Sigmoid colon (tissue), 7 donors: Measurements from ENCODE around the gene GTPBP2. TPM values are rescaled to one million over a fixed set of nuclear protein-coding genes. Genes with fewer than 3 reads are reported as not detected.
"Not testable (repeated sequence)": the region's sequence is repeated elsewhere in the genome, so short reads cannot be mapped to it uniquely, and the experiment has no call there.

Source experiments
- DNase-seq: peaks from one replicate; pipeline ENCODE4 v3.0.0-alpha.2; 2019
- H3K27ac ChIP-seq, 4 donors: fragments of 200-600 bp; sonication (generic); one replicate each; pipeline ENCODE4 v1.5.1; 2016 to 2019; ENCODE audit warnings: mild to moderate bottlenecking in 1 of 4
- H3K27me3 ChIP-seq, 3 donors: fragments of 200-600 bp; sonication (generic); one replicate each; pipeline ENCODE4 v1.5.1; 2019; ENCODE audit warnings: mild to moderate bottlenecking in 1 of 3
- H3K36me3 ChIP-seq, 4 donors: fragments of 200-600 bp; sonication (generic); one replicate each; pipeline ENCODE4 v1.5.1; 2016 to 2019
- H3K4me1 ChIP-seq, 4 donors: fragments of 200-600 bp; sonication (generic); one replicate each; pipeline ENCODE4 v1.5.1; 2017 to 2019
- H3K4me3 ChIP-seq, 4 donors: fragments of 200-600 bp; sonication (generic); one replicate each; pipeline ENCODE4 v1.5.1; 2017 to 2019; ENCODE audit warnings: mild to moderate bottlenecking in 2 of 4, moderate library complexity in 1 of 4
- H3K9me3 ChIP-seq, 4 donors: fragments of 200-600 bp in 3 of 4; sonication (generic) in 3 of 4; one replicate each; pipeline versions ENCODE4 v1.5.1 to v1.6.1; 2013 to 2019
- EP300 ChIP-seq, 4 donors: sonication (generic); formaldehyde crosslinking; IDR thresholded peaks; one replicate each; pipeline ENCODE4 v1.6.1; 2017; ENCODE audit warnings: antibody characterized with exemption in 4 of 4
- POLR2A ChIP-seq, 2 donors: fragments of 450-650 bp; IDR thresholded peaks; one replicate each; pipeline ENCODE4 v1.6.1; 2016; ENCODE audit warnings: antibody characterized with exemption in 2 of 2, mild to moderate bottlenecking in 2 of 2, moderate library complexity in 2 of 2
- POLR2AphosphoS5 ChIP-seq, 4 donors: sonication (generic); formaldehyde crosslinking; IDR thresholded peaks; one replicate each; pipeline ENCODE4 v1.6.1; 2017; ENCODE audit warnings: antibody characterized with exemption in 4 of 4
- WGBS, 2 donors: extraction: QIAGEN DNeasy Blood & Tissue Kit; methylation state at CpG; one replicate each; pipeline ENCODE4 v1.1.7; 2013; 5-methylcytosine and 5-hydroxymethylcytosine counted together
- intact Hi-C: fragments of 100-400 bp; cut with DNase I; formaldehyde crosslinking; loops from one replicate; pipeline ENCODE4 v1.15.1; 2023
- polyA plus RNA-seq, 3 donors: library from polyadenylated mRNA; stranded (reverse); fragments of 200-250 nt; gene quantifications; one replicate each; pipeline ENCODE4 v1.2.3, GENCODE V29; 2013
- total RNA-seq, 4 donors: library from RNA; depleted of rRNA; stranded (reverse); fragments of >200 nt; gene quantifications; one replicate each; pipeline ENCODE4 v1.1.0, GENCODE V29; 2016
- TF ChIP-seq, protein P1 (sequence below), 4 experiments: fragments of 450-650 bp in 3 of 4; fragments of 200-600 bp in 1 of 4; IDR thresholded peaks; one replicate each; pipeline ENCODE4 v1.5.1; 2016 to 2019; ENCODE audit warnings: antibody characterized with exemption in 4 of 4, mild to moderate bottlenecking in 3 of 4, moderate library complexity in 2 of 4
- donor health status: healthy with polysubstance abuse.
- donor health status: Bipolar disorder and iron deficiency.
- donor health status: healthy.

The GTPBP2 gene
- total and polyA plus RNA-seq, 7 donors = 26.8 to 71.0 (median 36.6) TPM

DNA sequence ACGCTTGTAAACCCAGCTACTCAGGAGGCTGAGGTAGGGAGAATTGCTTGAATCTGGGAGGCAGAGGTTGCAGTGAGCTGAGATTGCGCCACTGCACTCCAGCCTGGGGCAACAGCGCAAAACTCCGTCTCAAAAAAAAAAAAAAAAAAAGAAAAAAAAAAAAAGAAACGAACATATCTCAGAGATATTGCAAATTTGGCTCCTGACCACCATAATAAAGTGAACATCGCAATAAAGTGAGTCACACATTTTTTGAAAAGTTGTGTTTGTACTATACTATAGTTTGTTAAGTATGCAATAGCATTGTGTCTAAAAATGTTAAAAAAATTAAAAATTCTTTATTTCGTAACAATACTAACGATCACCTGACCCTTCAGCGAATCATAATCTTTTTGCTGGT, 29.1 kb upstream of the GTPBP2 start:
- no peak overlapping the region for H3K27ac ChIP-seq
- H3K4me3 ChIP-seq = no peak overlapping the region
- intact Hi-C loops = no loop called here
- no peaks in the 10 kb centered on the region for H3K36me3 ChIP-seq
- 92% methylated on average over 9 of the region's 9 CpGs for WGBS, 2 donors
- no peaks in the 10 kb centered on the region for H3K9me3 ChIP-seq
- H3K27me3 ChIP-seq = no peaks in the 10 kb centered on the region
- no peak for TF ChIP-seq EP300 (IDR thresholded peaks at IDR 0.05)
- no peak for TF ChIP-seq POLR2A (IDR thresholded peaks at IDR 0.05)
- TF ChIP-seq POLR2AphosphoS5 (IDR thresholded peaks at IDR 0.05) = no peak
- TF ChIP-seq, protein P1, sequence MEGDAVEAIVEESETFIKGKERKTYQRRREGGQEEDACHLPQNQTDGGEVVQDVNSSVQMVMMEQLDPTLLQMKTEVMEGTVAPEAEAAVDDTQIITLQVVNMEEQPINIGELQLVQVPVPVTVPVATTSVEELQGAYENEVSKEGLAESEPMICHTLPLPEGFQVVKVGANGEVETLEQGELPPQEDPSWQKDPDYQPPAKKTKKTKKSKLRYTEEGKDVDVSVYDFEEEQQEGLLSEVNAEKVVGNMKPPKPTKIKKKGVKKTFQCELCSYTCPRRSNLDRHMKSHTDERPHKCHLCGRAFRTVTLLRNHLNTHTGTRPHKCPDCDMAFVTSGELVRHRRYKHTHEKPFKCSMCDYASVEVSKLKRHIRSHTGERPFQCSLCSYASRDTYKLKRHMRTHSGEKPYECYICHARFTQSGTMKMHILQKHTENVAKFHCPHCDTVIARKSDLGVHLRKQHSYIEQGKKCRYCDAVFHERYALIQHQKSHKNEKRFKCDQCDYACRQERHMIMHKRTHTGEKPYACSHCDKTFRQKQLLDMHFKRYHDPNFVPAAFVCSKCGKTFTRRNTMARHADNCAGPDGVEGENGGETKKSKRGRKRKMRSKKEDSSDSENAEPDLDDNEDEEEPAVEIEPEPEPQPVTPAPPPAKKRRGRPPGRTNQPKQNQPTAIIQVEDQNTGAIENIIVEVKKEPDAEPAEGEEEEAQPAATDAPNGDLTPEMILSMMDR (IDR thresholded peaks at IDR 0.05) = no peak
- DNase-seq = no peak
- no peaks in the 10 kb centered on the region for H3K4me1 ChIP-seq

DNA sequence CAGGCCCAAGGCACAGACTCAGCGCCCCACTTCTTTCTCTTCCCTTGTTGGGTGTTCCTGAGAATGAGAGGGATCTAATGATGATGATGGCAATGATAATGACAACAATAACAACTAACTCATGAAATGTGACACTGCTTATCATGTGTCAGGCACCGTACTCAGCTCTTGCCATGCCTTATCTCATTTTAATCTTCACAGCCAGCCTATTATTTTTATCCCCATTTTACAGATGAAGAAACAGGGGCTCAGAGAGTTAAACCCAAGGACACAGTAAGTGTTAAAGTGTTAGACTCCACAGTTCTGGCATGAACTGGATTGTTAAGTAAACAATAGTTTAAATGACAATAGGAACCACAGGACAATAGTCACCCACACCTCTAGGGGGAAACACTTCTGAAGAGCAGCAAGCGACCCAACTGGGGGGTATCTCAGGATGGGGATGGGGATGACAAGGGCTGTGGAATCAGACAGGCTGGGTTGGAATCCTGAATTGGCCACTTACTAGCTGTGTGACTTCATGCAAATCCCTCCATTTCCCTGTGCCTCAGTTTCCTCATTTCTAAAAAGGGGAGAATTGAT, 28.2 kb upstream of the GTPBP2 start:
- WGBS, 2 donors = 89 to 96% methylated on average over 3 of the region's 3 CpGs
- Histone ChIP-seq H3K4me3 (no peak overlapping the region), H3K9me3 (no peaks in the 10 kb centered on the region), H3K4me1 (no peaks in the 10 kb centered on the region), H3K27ac (no peak overlapping the region), H3K27me3 (no peaks in the 10 kb centered on the region), H3K36me3 (no peaks in the 10 kb centered on the region)
- intact Hi-C loops = no loop called here
- DNase-seq = no peak
- TF ChIP-seq EP300 (IDR thresholded peaks at IDR 0.05) (no peak), POLR2A (IDR thresholded peaks at IDR 0.05) (no peak), POLR2AphosphoS5 (IDR thresholded peaks at IDR 0.05) (no peak)
- TF ChIP-seq, protein P1 (IDR thresholded peaks at IDR 0.05) = no peak

DNA sequence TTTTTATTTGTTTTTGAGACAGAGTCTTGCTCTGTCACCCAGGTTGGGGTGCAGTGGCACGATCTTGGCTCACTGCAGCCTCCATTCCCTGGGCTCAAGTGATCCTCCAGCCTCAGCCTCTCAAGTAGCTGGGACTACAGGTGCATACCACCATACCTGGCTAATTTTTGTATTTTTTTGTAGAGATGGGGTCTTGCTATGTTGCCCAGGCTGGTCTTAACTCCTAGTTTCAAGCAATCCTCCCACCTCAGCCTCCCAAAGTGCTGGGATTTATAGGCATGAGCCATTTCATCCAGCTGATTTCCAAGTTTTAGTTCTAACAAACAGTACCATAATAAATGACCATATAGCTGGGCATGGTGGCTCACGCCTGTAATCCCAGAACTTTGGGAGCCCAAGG, 23.8 kb upstream of the GTPBP2 start:
- H3K36me3 ChIP-seq, intact Hi-C loops, H3K4me3 ChIP-seq, H3K4me1 ChIP-seq, H3K27me3 ChIP-seq, H3K9me3 ChIP-seq, H3K27ac ChIP-seq, DNase-seq: not testable (repeated sequence)
- 96 to 97% methylated on average over 2 of the region's 2 CpGs for WGBS, 2 donors

DNA sequence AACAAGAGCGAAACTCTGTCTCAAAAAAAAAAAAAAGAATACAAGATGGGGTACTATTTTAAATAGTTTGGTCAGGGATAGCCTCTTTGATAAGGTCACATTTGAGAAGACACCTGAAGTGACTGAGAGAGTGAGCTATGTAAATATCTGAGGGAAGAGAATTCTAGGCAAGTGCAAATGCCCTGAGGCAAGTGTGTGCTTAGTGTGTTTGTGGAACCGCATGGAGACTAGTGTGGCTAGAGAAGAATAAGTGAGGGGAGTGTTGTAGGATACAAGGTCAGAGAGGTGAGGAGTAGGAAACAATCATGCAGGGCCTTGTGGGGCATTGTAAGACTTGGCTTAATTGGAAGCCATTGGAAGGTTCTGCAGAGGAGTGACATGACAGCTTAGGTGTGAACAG, 19.2 kb upstream of the GTPBP2 start:
- Histone ChIP-seq H3K27me3 (no peaks in the 10 kb centered on the region), H3K36me3 (no peaks in the 10 kb centered on the region), H3K4me3 (no peak overlapping the region), H3K4me1 (peaks cover 0 to 13% (median 10%) of the 10 kb centered on the region in 4 donors), H3K27ac (no peak overlapping the region), H3K9me3 (no peaks in the 10 kb centered on the region)
- WGBS, 2 donors = 98% methylated on average over 2 of the region's 2 CpGs
- no peak for DNase-seq
- TF ChIP-seq POLR2A (IDR thresholded peaks at IDR 0.05) (no peak), EP300 (IDR thresholded peaks at IDR 0.05) (no peak)
- TF ChIP-seq, protein P1 (IDR thresholded peaks at IDR 0.05) = no peak
- intact Hi-C loops = no loop called here

DNA sequence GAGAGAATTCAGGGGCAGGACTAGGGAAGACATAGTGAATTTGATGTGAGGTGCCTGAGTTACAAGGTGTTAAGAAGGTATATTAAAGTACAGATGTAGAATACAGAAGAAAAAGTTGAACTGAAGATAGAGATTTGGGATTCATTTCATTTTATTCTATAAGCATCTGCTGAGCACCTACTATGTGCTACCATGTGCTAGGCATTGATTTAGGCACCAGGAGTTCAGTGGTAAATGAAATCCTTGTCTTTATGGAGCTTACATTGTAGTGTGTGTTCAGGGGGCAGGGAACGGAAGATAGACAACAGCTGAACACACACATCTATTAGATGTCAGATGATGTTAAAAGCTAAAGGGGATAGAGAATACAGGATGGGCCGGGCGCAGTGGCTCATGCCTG, 18.5 kb upstream of the GTPBP2 start:
- TF ChIP-seq EP300 (IDR thresholded peaks at IDR 0.05) = no peak
- TF ChIP-seq, protein P1 (IDR thresholded peaks at IDR 0.05) = no peak
- H3K9me3 ChIP-seq = no peaks in the 10 kb centered on the region
- H3K36me3 ChIP-seq = no peaks in the 10 kb centered on the region
- DNase-seq = no peak
- H3K4me1 ChIP-seq = peaks cover 0 to 13% (median 10%) of the 10 kb centered on the region in 4 donors
- no peak overlapping the region for H3K27ac ChIP-seq
- H3K4me3 ChIP-seq = no peak overlapping the region
- WGBS, 2 donors = 95 to 96% methylated on average over 3 of the region's 3 CpGs
- no peaks in the 10 kb centered on the region for H3K27me3 ChIP-seq
- intact Hi-C loops = no loop called here
